HepG2 (cell line): ENCODE measurements around the gene CD4. TPM values are rescaled to one million over a fixed set of nuclear protein-coding genes. Genes with fewer than 3 reads are reported as not detected.
A peak's percentile ranks its signal among the peaks of the same experiment; 100 is the strongest.

Experiments
- ARNT ChIP-seq: fragments of 450-650 bp; IDR thresholded peaks from 2 replicates; pipeline ENCODE4 v1.6.1; 2017
- BCL6 ChIP-seq: IDR thresholded peaks from 2 replicates; pipeline ENCODE4 v1.6.1; 2016; ENCODE audit warnings: missing genetic modification reagents, missing compliant biosample characterization
- CEBPB ChIP-seq: IDR thresholded peaks from 2 replicates; pipeline ENCODE4 v1.6.1; 2011; ENCODE audit warnings: low read depth, low read length, improper control_type of control experiment, borderline replicate concordance
- JUND ChIP-seq: sonication (generic); formaldehyde crosslinking; IDR thresholded peaks from 2 replicates; pipeline ENCODE4 v1.8.0; 2022; ENCODE audit warnings: mild to moderate bottlenecking, missing genetic modification reagents
- KLF11 ChIP-seq: IDR thresholded peaks from 2 replicates; pipeline ENCODE4 v1.6.1; 2016; ENCODE audit warnings: missing compliant biosample characterization
- MIXL1 ChIP-seq: IDR thresholded peaks from 2 replicates; pipeline ENCODE4 v1.6.1; 2016
- SNAPC4 ChIP-seq: sonication (generic); formaldehyde crosslinking; IDR thresholded peaks from 2 replicates; pipeline ENCODE4 v1.4.0; 2020; ENCODE audit warnings: mild to moderate bottlenecking, missing genetic modification reagents
- XRCC5 ChIP-seq: fragments of 200-400 bp; formaldehyde crosslinking; optimal IDR thresholded peaks from 2 replicates; pipeline ENCODE3; 2017; ENCODE audit warnings: mild to moderate bottlenecking, low read length
- ZNF572 ChIP-seq: sonication (generic); formaldehyde crosslinking; IDR thresholded peaks from 2 replicates; pipeline ENCODE4 v1.5.1; 2020; ENCODE audit warnings: mild to moderate bottlenecking, missing genetic modification reagents
- ZNF652 ChIP-seq: IDR thresholded peaks from 2 replicates; pipeline ENCODE4 v1.6.1; 2016; ENCODE audit warnings: low read depth, borderline replicate concordance
- ZNF75D ChIP-seq: sonication (generic); formaldehyde crosslinking; IDR thresholded peaks from 2 replicates; pipeline ENCODE4 v1.8.1; 2023; ENCODE audit warnings: missing genetic modification reagents, mild to moderate bottlenecking, borderline replicate concordance
- ZNF782 ChIP-seq: sonication (generic); formaldehyde crosslinking; IDR thresholded peaks from 2 replicates; pipeline ENCODE4 v1.4.0; 2020; ENCODE audit warnings: missing genetic modification reagents, mild to moderate bottlenecking, borderline replicate concordance
- ZSCAN21 ChIP-seq: sonication (generic); formaldehyde crosslinking; IDR thresholded peaks from 2 replicates; pipeline ENCODE4 v1.8.0; 2022; ENCODE audit warnings: mild to moderate bottlenecking, missing genetic modification reagents, moderate library complexity, borderline replicate concordance
- polyA plus RNA-seq, 8 experiments: library from polyadenylated mRNA; depleted of rRNA in 3 of 8; stranded (reverse) in 7 of 8; unstranded in 1 of 8; fragments of >200 nt; fragmentation: Illumina TruSeq in 4 of 8; extraction: Trizol in 4 of 8; gene quantifications; 2 replicates each; pipeline versions ENCODE4 v1.2.1 to v1.2.3, GENCODE V29; 2011 to 2016; ENCODE audit warnings: low read depth in 4 of 8, missing spikeins in 1 of 8, mixed read lengths in 1 of 8; ENCODE audit not compliant: insufficient read depth in 1 of 8
- total RNA-seq, 5 experiments: library from RNA; depleted of rRNA; stranded (reverse); fragments of >200 nt; fragmentation: Illumina TruSeq; extraction: Trizol; gene quantifications; 2 replicates each; pipeline ENCODE4 v1.2.3, GENCODE V29; 2016; ENCODE audit warnings: low read depth in 1 of 5
- TF ChIP-seq, protein P1 (sequence below): sonication (generic); formaldehyde crosslinking; IDR thresholded peaks from 2 replicates; pipeline ENCODE4 v1.5.1; 2020; ENCODE audit warnings: mild to moderate bottlenecking, missing genetic modification reagents, borderline replicate concordance
- TF ChIP-seq, protein P2 (sequence below): sonication (generic); formaldehyde crosslinking; IDR thresholded peaks from 2 replicates; pipeline ENCODE4 v1.8.0; 2022; ENCODE audit warnings: low read depth, missing genetic modification reagents
- TF ChIP-seq, protein P3 (sequence below): sonication (generic); formaldehyde crosslinking; IDR thresholded peaks from 2 replicates; pipeline ENCODE4 v1.4.0; 2020; ENCODE audit warnings: mild to moderate bottlenecking, missing genetic modification reagents
- TF ChIP-seq, protein P4 (sequence below): sonication (generic); formaldehyde crosslinking; IDR thresholded peaks from 2 replicates; pipeline ENCODE4 v1.8.1; 2022; ENCODE audit warnings: mild to moderate bottlenecking, missing genetic modification reagents

CD4 gene
- total and polyA plus RNA-seq, 2 of the 13 experiments (the other 11 are each of a cell fraction or from before 2014, with no cell fraction given) = 0.07 to 0.95 TPM

GRCh38 chr12:6866920-6867412 lies 77.6 kb downstream of the CD4 start (continued):
- TF ChIP-seq, protein P1, sequence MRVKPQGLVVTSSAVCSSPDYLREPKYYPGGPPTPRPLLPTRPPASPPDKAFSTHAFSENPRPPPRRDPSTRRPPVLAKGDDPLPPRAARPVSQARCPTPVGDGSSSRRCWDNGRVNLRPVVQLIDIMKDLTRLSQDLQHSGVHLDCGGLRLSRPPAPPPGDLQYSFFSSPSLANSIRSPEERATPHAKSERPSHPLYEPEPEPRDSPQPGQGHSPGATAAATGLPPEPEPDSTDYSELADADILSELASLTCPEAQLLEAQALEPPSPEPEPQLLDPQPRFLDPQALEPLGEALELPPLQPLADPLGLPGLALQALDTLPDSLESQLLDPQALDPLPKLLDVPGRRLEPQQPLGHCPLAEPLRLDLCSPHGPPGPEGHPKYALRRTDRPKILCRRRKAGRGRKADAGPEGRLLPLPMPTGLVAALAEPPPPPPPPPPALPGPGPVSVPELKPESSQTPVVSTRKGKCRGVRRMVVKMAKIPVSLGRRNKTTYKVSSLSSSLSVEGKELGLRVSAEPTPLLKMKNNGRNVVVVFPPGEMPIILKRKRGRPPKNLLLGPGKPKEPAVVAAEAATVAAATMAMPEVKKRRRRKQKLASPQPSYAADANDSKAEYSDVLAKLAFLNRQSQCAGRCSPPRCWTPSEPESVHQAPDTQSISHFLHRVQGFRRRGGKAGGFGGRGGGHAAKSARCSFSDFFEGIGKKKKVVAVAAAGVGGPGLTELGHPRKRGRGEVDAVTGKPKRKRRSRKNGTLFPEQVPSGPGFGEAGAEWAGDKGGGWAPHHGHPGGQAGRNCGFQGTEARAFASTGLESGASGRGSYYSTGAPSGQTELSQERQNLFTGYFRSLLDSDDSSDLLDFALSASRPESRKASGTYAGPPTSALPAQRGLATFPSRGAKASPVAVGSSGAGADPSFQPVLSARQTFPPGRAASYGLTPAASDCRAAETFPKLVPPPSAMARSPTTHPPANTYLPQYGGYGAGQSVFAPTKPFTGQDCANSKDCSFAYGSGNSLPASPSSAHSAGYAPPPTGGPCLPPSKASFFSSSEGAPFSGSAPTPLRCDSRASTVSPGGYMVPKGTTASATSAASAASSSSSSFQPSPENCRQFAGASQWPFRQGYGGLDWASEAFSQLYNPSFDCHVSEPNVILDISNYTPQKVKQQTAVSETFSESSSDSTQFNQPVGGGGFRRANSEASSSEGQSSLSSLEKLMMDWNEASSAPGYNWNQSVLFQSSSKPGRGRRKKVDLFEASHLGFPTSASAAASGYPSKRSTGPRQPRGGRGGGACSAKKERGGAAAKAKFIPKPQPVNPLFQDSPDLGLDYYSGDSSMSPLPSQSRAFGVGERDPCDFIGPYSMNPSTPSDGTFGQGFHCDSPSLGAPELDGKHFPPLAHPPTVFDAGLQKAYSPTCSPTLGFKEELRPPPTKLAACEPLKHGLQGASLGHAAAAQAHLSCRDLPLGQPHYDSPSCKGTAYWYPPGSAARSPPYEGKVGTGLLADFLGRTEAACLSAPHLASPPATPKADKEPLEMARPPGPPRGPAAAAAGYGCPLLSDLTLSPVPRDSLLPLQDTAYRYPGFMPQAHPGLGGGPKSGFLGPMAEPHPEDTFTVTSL (CRISPR knock-in tag) = no peak
- TF ChIP-seq, protein P2, sequence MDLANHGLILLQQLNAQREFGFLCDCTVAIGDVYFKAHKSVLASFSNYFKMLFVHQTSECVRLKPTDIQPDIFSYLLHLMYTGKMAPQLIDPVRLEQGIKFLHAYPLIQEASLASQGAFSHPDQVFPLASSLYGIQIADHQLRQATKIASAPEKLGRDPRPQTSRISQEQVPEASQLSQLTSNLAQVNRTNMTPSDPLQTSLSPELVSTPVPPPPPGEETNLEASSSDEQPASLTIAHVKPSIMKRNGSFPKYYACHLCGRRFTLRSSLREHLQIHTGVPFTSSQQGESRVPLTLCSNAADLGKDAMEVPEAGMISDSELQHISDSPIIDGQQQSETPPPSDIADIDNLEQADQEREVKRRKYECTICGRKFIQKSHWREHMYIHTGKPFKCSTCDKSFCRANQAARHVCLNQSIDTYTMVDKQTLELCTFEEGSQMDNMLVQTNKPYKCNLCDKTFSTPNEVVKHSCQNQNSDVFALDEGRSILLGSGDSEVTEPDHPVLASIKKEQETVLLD (CRISPR knock-in tag) = no peak; the same call in 1 of the 2 replicates
- TF ChIP-seq ARNT (no peak), JUND (CRISPR knock-in tag) (no peak), ZNF782 (CRISPR knock-in tag) (0 out of 2 replicates have a peak, but pooled peaks have one; percentile 4), ZNF75D (no peak), KLF11 (CRISPR knock-in tag) (peak; percentile 26; the same call in 1 of the 2 replicates), ZNF652 (CRISPR knock-in tag) (no peak), ZSCAN21 (CRISPR knock-in tag) (no peak), BCL6 (CRISPR knock-in tag) (no peak), SNAPC4 (CRISPR knock-in tag) (no peak), CEBPB (no peak), ZNF572 (CRISPR knock-in tag) (0 out of 2 replicates have a peak, but pooled peaks have one; percentile 36), MIXL1 (CRISPR knock-in tag) (no peak), XRCC5 (no peak)
- TF ChIP-seq, protein P3, sequence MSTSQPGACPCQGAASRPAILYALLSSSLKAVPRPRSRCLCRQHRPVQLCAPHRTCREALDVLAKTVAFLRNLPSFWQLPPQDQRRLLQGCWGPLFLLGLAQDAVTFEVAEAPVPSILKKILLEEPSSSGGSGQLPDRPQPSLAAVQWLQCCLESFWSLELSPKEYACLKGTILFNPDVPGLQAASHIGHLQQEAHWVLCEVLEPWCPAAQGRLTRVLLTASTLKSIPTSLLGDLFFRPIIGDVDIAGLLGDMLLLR (CRISPR knock-in tag) = no peak
- TF ChIP-seq, protein P4, sequence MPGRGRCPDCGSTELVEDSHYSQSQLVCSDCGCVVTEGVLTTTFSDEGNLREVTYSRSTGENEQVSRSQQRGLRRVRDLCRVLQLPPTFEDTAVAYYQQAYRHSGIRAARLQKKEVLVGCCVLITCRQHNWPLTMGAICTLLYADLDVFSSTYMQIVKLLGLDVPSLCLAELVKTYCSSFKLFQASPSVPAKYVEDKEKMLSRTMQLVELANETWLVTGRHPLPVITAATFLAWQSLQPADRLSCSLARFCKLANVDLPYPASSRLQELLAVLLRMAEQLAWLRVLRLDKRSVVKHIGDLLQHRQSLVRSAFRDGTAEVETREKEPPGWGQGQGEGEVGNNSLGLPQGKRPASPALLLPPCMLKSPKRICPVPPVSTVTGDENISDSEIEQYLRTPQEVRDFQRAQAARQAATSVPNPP (CRISPR knock-in tag) = no peak
